HEK293 (cell line): ENCODE measurements around the gene TRIM29.

ENCODE experiments used
- CTCF ChIP-seq: fragments of 450-650 bp; formaldehyde crosslinking; IDR thresholded peaks from 2 replicates; pipeline ENCODE4 v1.5.1; 2016; ENCODE audit warnings: missing biosample characterization, missing genetic modification characterization
- KLF9 ChIP-seq: fragments of 450-650 bp; formaldehyde crosslinking; IDR thresholded peaks from 2 replicates; pipeline ENCODE4 v1.5.1; 2016; ENCODE audit warnings: missing biosample characterization, missing genetic modification characterization, low read depth
- MYNN ChIP-seq: fragments of 450-650 bp; formaldehyde crosslinking; IDR thresholded peaks from 2 replicates; pipeline ENCODE4 v1.5.1; 2016; ENCODE audit warnings: missing biosample characterization, missing genetic modification characterization, borderline replicate concordance
- SCRT2 ChIP-seq: fragments of 450-650 bp; formaldehyde crosslinking; IDR thresholded peaks from 2 replicates; pipeline ENCODE4 v1.5.1; 2016; ENCODE audit warnings: missing biosample characterization, missing genetic modification characterization
- ZBTB26 ChIP-seq: fragments of 450-650 bp; formaldehyde crosslinking; optimal IDR thresholded peaks from 2 replicates; pipeline ENCODE3; 2016; ENCODE audit warnings: missing biosample characterization, mild to moderate bottlenecking, missing genetic modification characterization
- ZNF274 ChIP-seq, 2 experiments: fragments of 200-500 bp in 1 of 2; fragments of 450-650 bp in 1 of 2; sonication (Bioruptor generic) in 1 of 2; formaldehyde crosslinking in 1 of 2; IDR thresholded peaks; 2 replicates each; pipeline versions ENCODE4 v1.5.1 to v1.6.1; 2014 to 2016; ENCODE audit warnings: borderline replicate concordance in 1 of 2, inconsistent platforms in 1 of 2, low read length in 1 of 2, missing biosample characterization in 1 of 2, missing genetic modification characterization in 1 of 2
- ZNF362 ChIP-seq: fragments of 450-650 bp; formaldehyde crosslinking; IDR thresholded peaks from 2 replicates; pipeline ENCODE4 v1.5.1; 2016; ENCODE audit warnings: missing biosample characterization, missing genetic modification characterization
- ZNF449 ChIP-seq: fragments of 450-650 bp; formaldehyde crosslinking; IDR thresholded peaks from 2 replicates; pipeline ENCODE4 v1.5.1; 2017; ENCODE audit warnings: missing biosample characterization, mild to moderate bottlenecking, missing genetic modification characterization, moderate library complexity
- ZNF560 ChIP-seq: fragments of 450-650 bp; formaldehyde crosslinking; IDR thresholded peaks from 2 replicates; pipeline ENCODE4 v1.5.1; 2017; ENCODE audit warnings: missing biosample characterization, missing genetic modification characterization, borderline replicate concordance
- ZNF629 ChIP-seq: fragments of 450-650 bp; formaldehyde crosslinking; IDR thresholded peaks from 2 replicates; pipeline ENCODE4 v1.5.1; 2017; ENCODE audit warnings: missing biosample characterization, missing genetic modification characterization
- ZNF791 ChIP-seq: fragments of 450-650 bp; formaldehyde crosslinking; IDR thresholded peaks from 2 replicates; pipeline ENCODE4 v1.5.1; 2016; ENCODE audit warnings: missing biosample characterization, missing genetic modification characterization

- no peak for TF ChIP-seq ZNF274 (IDR thresholded peaks at IDR 0.05; ENCODE audit: low read length)
- no peak for TF ChIP-seq ZNF274 (tag by site-specific recombination; IDR thresholded peaks at IDR 0.05; ENCODE audit: borderline replicate concordance)
- no peak for TF ChIP-seq KLF9
- TF ChIP-seq CTCF (tag by site-specific recombination): no peak
- TF ChIP-seq ZNF449 (tag by site-specific recombination): no peak
- TF ChIP-seq ZNF362: no peak
- no peak for TF ChIP-seq ZNF629 (tag by site-specific recombination)
- no peak for TF ChIP-seq SCRT2 (tag by site-specific recombination)
- TF ChIP-seq ZBTB26 (tag by site-specific recombination): no peak
- no peak for TF ChIP-seq ZNF791
- no peak for TF ChIP-seq ZNF560 (tag by site-specific recombination)
- no peak for TF ChIP-seq MYNN (tag by site-specific recombination)
Measured at GRCh38 chr11:120139316-120140069, 1.6 kb upstream of the TRIM29 start.
